ENCODE measurements around the gene UGT1A10.
"Not testable (repeated sequence)": the region's sequence is repeated elsewhere in the genome, so short reads cannot be mapped to it uniquely, and the experiment has no call there.

Gene UGT1A10

GRCh38 chr2:233736868-233737653 is 100.8 kb downstream of the UGT1A10 start:
- DNase-seq (ENCODE audit: low read depth in 2 of 2, low spot score in 1 of 2): not testable (repeated sequence)

- DNase-seq (ENCODE audit: low read depth in 2 of 2, low spot score in 1 of 2): no peak
Observed at GRCh38 chr2:233740870-233741269, 104.6 kb downstream of the UGT1A10 start.

GRCh38 chr2:233743464-233744259 is 107.4 kb downstream of the UGT1A10 start:
- DNase-seq (ENCODE audit: low read depth in 2 of 2, low spot score in 1 of 2): no peak

- no peak for DNase-seq (ENCODE audit: low read depth in 2 of 2, low spot score in 1 of 2)
Observed at GRCh38 chr2:233745073-233745755, 109.0 kb downstream of the UGT1A10 start.

- DNase-seq (ENCODE audit: low read depth in 2 of 2, low spot score in 1 of 2): not testable (repeated sequence)
Observed at GRCh38 chr2:233745838-233746237, 109.6 kb downstream of the UGT1A10 start.

GRCh38 chr2:233746475-233747282 is 110.4 kb downstream of the UGT1A10 start:
- DNase-seq (ENCODE audit: low read depth in 2 of 2, low spot score in 1 of 2): no peak

- no peak for DNase-seq (ENCODE audit: low read depth in 2 of 2, low spot score in 1 of 2)
Observed at GRCh38 chr2:233747283-233747544, 111.0 kb downstream of the UGT1A10 start.

- DNase-seq (ENCODE audit: low read depth in 2 of 2, low spot score in 1 of 2): not testable (repeated sequence)
Observed at GRCh38 chr2:233750689-233751088, 114.4 kb downstream of the UGT1A10 start.

- not testable (repeated sequence) for DNase-seq (ENCODE audit: low read depth in 2 of 2, low spot score in 1 of 2)
Observed at GRCh38 chr2:233751212-233752009, 115.2 kb downstream of the UGT1A10 start.

GRCh38 chr2:233754872-233755611 is 118.8 kb downstream of the UGT1A10 start:
- no peak for DNase-seq (ENCODE audit: low read depth in 2 of 2, low spot score in 1 of 2)

GRCh38 chr2:233756429-233757081 is 120.3 kb downstream of the UGT1A10 start:
- no peak for DNase-seq (ENCODE audit: low read depth in 2 of 2, low spot score in 1 of 2)

GRCh38 chr2:233758141-233758540 is 121.9 kb downstream of the UGT1A10 start:
- no peak for DNase-seq (ENCODE audit: low read depth in 2 of 2, low spot score in 1 of 2)

- DNase-seq (ENCODE audit: low read depth in 2 of 2, low spot score in 1 of 2): no peak
Observed at GRCh38 chr2:233758849-233759248, 122.6 kb downstream of the UGT1A10 start.

- DNase-seq (ENCODE audit: low read depth in 2 of 2, low spot score in 1 of 2): no peak
Observed at GRCh38 chr2:233760043-233760442, 123.8 kb downstream of the UGT1A10 start, which contains the start of gene UGT1A1. UGT1A1 (plus strand) TSS chr2:233760270; CDS start chr2:233760288, 18 bp downstream.

GRCh38 chr2:233761040-233761769 is 125.0 kb downstream of the UGT1A10 start:
- DNase-seq (ENCODE audit: low read depth in 2 of 2, low spot score in 1 of 2): no peak

- no peak for DNase-seq (ENCODE audit: low read depth in 2 of 2, low spot score in 1 of 2)
Observed at GRCh38 chr2:233764264-233764663, 128.0 kb downstream of the UGT1A10 start.

GRCh38 chr2:233764761-233765160 is 128.5 kb downstream of the UGT1A10 start:
- DNase-seq (ENCODE audit: low read depth in 2 of 2, low spot score in 1 of 2): no peak

GRCh38 chr2:233766416-233766815 is 130.2 kb downstream of the UGT1A10 start:
- no peak for DNase-seq (ENCODE audit: low read depth in 2 of 2, low spot score in 1 of 2)
